GM12891 (cell line): ENCODE measurements around the gene FGF21.

Experiments
- DNase-seq: peaks from one replicate; pipeline ENCODE4 v3.0.0; 2011; ENCODE audit warnings: low spot score; ENCODE audit not compliant: insufficient read length
- FAIRE-seq: peaks from 2 replicates; lab custom pipeline; 2011; peaks lifted over from hg19 to GRCh38; lab: Jason Lieb, UNC
- PAX5 ChIP-seq: IDR thresholded peaks from 2 replicates; pipeline ENCODE4 v1.6.1; 2011; ENCODE audit warnings: low read length, moderate library complexity, mild to moderate bottlenecking; ENCODE audit not compliant: insufficient read depth, severe bottlenecking
- POLR2A ChIP-seq: IDR thresholded peaks from 2 replicates; pipeline ENCODE4 v1.6.1; 2011; ENCODE audit warnings: low read depth, low read length, control low read depth
- POLR2AphosphoS5 ChIP-seq: IDR thresholded peaks from 2 replicates; pipeline ENCODE4 v1.6.1; 2011; ENCODE audit warnings: low read depth, low read length, control low read depth
- POU2F2 ChIP-seq: IDR thresholded peaks from 2 replicates; pipeline ENCODE4 v1.6.1; 2011; ENCODE audit warnings: low read depth, mild to moderate bottlenecking, control low read depth, low read length, moderate library complexity
- SPI1 ChIP-seq: IDR thresholded peaks from 2 replicates; pipeline ENCODE4 v1.6.1; 2011; ENCODE audit warnings: low read depth, low read length, control low read depth
- TAF1 ChIP-seq: IDR thresholded peaks from 2 replicates; pipeline ENCODE4 v1.6.1; 2011; ENCODE audit warnings: low read depth, low read length, control low read depth

FGF21 gene

GRCh38 chr19:48802623-48803022 lies 47.3 kb downstream of the FGF21 start:
- DNase-seq (no peak), FAIRE-seq (no peak)
- no peak for TF ChIP-seq TAF1
- TF ChIP-seq POLR2AphosphoS5: no peak
- no peak for TF ChIP-seq SPI1
- TF ChIP-seq POU2F2: no peak
- TF ChIP-seq POLR2A: no peak
- TF ChIP-seq PAX5: no peak

GRCh38 chr19:48804496-48804895 lies 49.2 kb downstream of the FGF21 start:
- TF ChIP-seq TAF1 (no peak), POLR2AphosphoS5 (no peak), POU2F2 (no peak), PAX5 (no peak), POLR2A (no peak), SPI1 (no peak)
- FAIRE-seq: no peak
- no peak for DNase-seq

DNA sequence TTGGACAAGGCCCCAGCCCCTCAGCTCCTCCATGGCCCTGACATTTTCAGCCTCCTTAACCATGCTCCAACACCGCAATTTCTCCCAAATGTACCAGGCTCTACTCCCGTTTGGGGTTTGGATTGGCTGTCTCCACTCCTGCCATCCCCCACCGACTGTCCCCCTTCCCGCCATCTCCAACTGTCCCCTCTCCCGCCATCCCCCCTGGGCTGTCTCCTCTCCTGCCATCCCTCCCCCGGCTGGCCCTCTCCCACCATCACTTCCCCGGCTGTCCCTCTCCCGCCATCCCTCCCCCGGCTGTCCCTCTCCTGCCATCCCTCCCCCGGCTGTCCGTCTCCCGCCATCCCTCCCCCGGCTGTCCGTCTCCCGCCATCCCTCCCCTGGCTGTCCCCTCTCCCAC lies 50.1 kb downstream of the FGF21 start:
- DNase-seq: no peak
- TF ChIP-seq POLR2AphosphoS5 (no peak), PAX5 (no peak), POU2F2 (no peak), TAF1 (no peak), POLR2A (no peak), SPI1 (no peak)

GRCh38 chr19:48806518-48806817 lies 51.1 kb downstream of the FGF21 start:
- DNase-seq (peak; percentile 71), FAIRE-seq (no peak)
- TF ChIP-seq SPI1: no peak

More for the DNA sequence above, 50.1 kb downstream of the FGF21 start:
- no peak for FAIRE-seq

- FAIRE-seq (no peak), DNase-seq (no peak)
- TF ChIP-seq POLR2AphosphoS5 (no peak), POLR2A (no peak), SPI1 (no peak), PAX5 (no peak), TAF1 (no peak), POU2F2 (no peak)
Observed at GRCh38 chr19:48806818-48807589, 51.7 kb downstream of the FGF21 start.

GRCh38 chr19:48807590-48808308 lies 52.4 kb downstream of the FGF21 start:
- DNase-seq: no peak
- TF ChIP-seq POLR2A: no peak
- no peak for TF ChIP-seq POU2F2
- TF ChIP-seq TAF1: no peak
- no peak for TF ChIP-seq PAX5
- no peak for FAIRE-seq
